HEK293 (cell line): ENCODE measurements around the gene TMEM176B.

ENCODE experiments used
- CTCF ChIA-PET: fragments of 350-600 bp; formaldehyde crosslinking; extraction: SDS; loops from one replicate; lab custom pipeline; 2021; ENCODE audit warnings: antibody characterized with exemption; lab: Yijun Ruan, JAX
- POLR2A ChIA-PET: fragments of 300-600 bp; formaldehyde crosslinking; extraction: SDS; loops from one replicate; lab custom pipeline; 2020; ENCODE audit warnings: antibody characterized with exemption, inconsistent platforms; lab: Yijun Ruan, JAX
- H3K27ac ChIP-seq: fragments of 200-500 bp; sonication (Bioruptor generic); 2 replicates; pipeline ENCODE4 v1.5.1; 2014; ENCODE audit warnings: low read depth, low read length, control low read depth, inconsistent platforms; ENCODE audit errors: extremely low read depth
- H3K36me3 ChIP-seq, 2 experiments: fragments of 200-500 bp in 1 of 2; sonication (Bioruptor generic) in 1 of 2; 1 replicate in 1 of 2; 2 replicates in 1 of 2; pipeline ENCODE4 v1.5.1; 2014 to 2017; ENCODE audit warnings: inconsistent platforms in 2 of 2, low read length in 2 of 2; ENCODE audit not compliant: control insufficient read depth in 2 of 2, insufficient read depth in 1 of 2
- H3K4me1 ChIP-seq: fragments of 200-500 bp; sonication (Bioruptor generic); 2 replicates; pipeline ENCODE4 v1.5.1; 2014; ENCODE audit warnings: mild to moderate bottlenecking, low read length, inconsistent platforms; ENCODE audit not compliant: control insufficient read depth, insufficient read depth
- H3K4me3 ChIP-seq: 2 replicates; pipeline ENCODE4 v1.5.1; 2011; ENCODE audit warnings: low read depth, mild to moderate bottlenecking, control low read depth, low read length, moderate library complexity
- H3K9me3 ChIP-seq: fragments of 200-500 bp; sonication (Bioruptor generic); 2 replicates; pipeline ENCODE4 v1.5.1; 2014; ENCODE audit warnings: low read depth, low read length, inconsistent platforms; ENCODE audit not compliant: control insufficient read depth, insufficient read depth
- KLF17 ChIP-seq: fragments of 450-650 bp; formaldehyde crosslinking; IDR thresholded peaks from 2 replicates; pipeline ENCODE4 v1.5.1; 2016; ENCODE audit warnings: missing biosample characterization, missing genetic modification characterization
- KLF7 ChIP-seq: fragments of 450-650 bp; formaldehyde crosslinking; IDR thresholded peaks from 2 replicates; pipeline ENCODE4 v1.5.1; 2016; ENCODE audit warnings: missing biosample characterization, missing genetic modification characterization, borderline replicate concordance
- MYNN ChIP-seq: fragments of 450-650 bp; formaldehyde crosslinking; IDR thresholded peaks from 2 replicates; pipeline ENCODE4 v1.5.1; 2016; ENCODE audit warnings: missing biosample characterization, missing genetic modification characterization, borderline replicate concordance
- PATZ1 ChIP-seq: fragments of 450-650 bp; formaldehyde crosslinking; IDR thresholded peaks from 2 replicates; pipeline ENCODE4 v1.5.1; 2016; ENCODE audit warnings: missing biosample characterization, missing genetic modification characterization
- REST ChIP-seq: fragments of 450-650 bp; formaldehyde crosslinking; IDR thresholded peaks from 2 replicates; pipeline ENCODE4 v1.5.1; 2016; ENCODE audit warnings: missing biosample characterization, missing genetic modification characterization
- TSHZ1 ChIP-seq: fragments of 450-650 bp; formaldehyde crosslinking; IDR thresholded peaks from 2 replicates; pipeline ENCODE4 v1.5.1; 2016; ENCODE audit warnings: missing biosample characterization, missing genetic modification characterization, borderline replicate concordance
- WT1 ChIP-seq: fragments of 450-650 bp; formaldehyde crosslinking; IDR thresholded peaks from 2 replicates; pipeline ENCODE4 v1.5.1; 2016; ENCODE audit warnings: missing biosample characterization, missing genetic modification characterization
- YY2 ChIP-seq: fragments of 450-650 bp; formaldehyde crosslinking; IDR thresholded peaks from 2 replicates; pipeline ENCODE4 v1.5.1; 2016; ENCODE audit warnings: missing biosample characterization, missing genetic modification characterization
- ZBTB44 ChIP-seq: fragments of 450-650 bp; IDR thresholded peaks from 2 replicates; pipeline ENCODE4 v1.5.1; 2018; ENCODE audit warnings: missing biosample characterization, mild to moderate bottlenecking, missing genetic modification characterization
- ZBTB6 ChIP-seq: fragments of 450-650 bp; formaldehyde crosslinking; IDR thresholded peaks from 2 replicates; pipeline ENCODE4 v1.5.1; 2017; ENCODE audit warnings: missing biosample characterization, missing genetic modification characterization
- ZNF140 ChIP-seq: fragments of 450-650 bp; formaldehyde crosslinking; IDR thresholded peaks from 2 replicates; pipeline ENCODE4 v1.5.1; 2016; ENCODE audit warnings: missing biosample characterization, missing genetic modification characterization
- ZNF18 ChIP-seq: fragments of 450-650 bp; formaldehyde crosslinking; IDR thresholded peaks from 2 replicates; pipeline ENCODE4 v1.5.1; 2016; ENCODE audit warnings: missing biosample characterization, missing genetic modification characterization
- ZNF501 ChIP-seq: fragments of 450-650 bp; formaldehyde crosslinking; IDR thresholded peaks from 2 replicates; pipeline ENCODE4 v1.5.1; 2016; ENCODE audit warnings: missing biosample characterization, missing genetic modification characterization
- ZNF560 ChIP-seq: fragments of 450-650 bp; formaldehyde crosslinking; IDR thresholded peaks from 2 replicates; pipeline ENCODE4 v1.5.1; 2017; ENCODE audit warnings: missing biosample characterization, missing genetic modification characterization, borderline replicate concordance
- ZNF580 ChIP-seq: fragments of 450-650 bp; formaldehyde crosslinking; IDR thresholded peaks from 2 replicates; pipeline ENCODE4 v1.5.1; 2016; ENCODE audit warnings: missing biosample characterization, missing genetic modification characterization
- ZNF621 ChIP-seq: fragments of 450-650 bp; formaldehyde crosslinking; IDR thresholded peaks from 2 replicates; pipeline ENCODE4 v1.5.1; 2017; ENCODE audit warnings: missing biosample characterization, missing genetic modification characterization
- ZNF704 ChIP-seq: fragments of 450-650 bp; formaldehyde crosslinking; IDR thresholded peaks from 2 replicates; pipeline ENCODE4 v1.5.1; 2016; ENCODE audit warnings: missing biosample characterization, missing genetic modification characterization
- ZNF776 ChIP-seq: fragments of 450-650 bp; formaldehyde crosslinking; IDR thresholded peaks from 2 replicates; pipeline ENCODE4 v1.5.0; 2017; ENCODE audit warnings: missing biosample characterization, missing genetic modification characterization, borderline replicate concordance

TMEM176B gene

GRCh38 chr7:150835019-150835418, 34.9 kb upstream of the TMEM176B start:
- Histone ChIP-seq H3K27ac (no peak overlapping the region), H3K9me3 (no peaks in the 10 kb centered on the region), H3K36me3 (no peaks in the 10 kb centered on the region), H3K4me1 (no peaks in the 10 kb centered on the region), H3K4me3 (no peak overlapping the region)
- TF ChIP-seq REST (tag by site-specific recombination) (no peak), MYNN (tag by site-specific recombination) (no peak), ZNF140 (tag by site-specific recombination) (no peak), KLF7 (no peak), YY2 (tag by site-specific recombination) (no peak)
- ChIA-PET CTCF (interaction anchor here (0.6 to 0.7 kb wide), 2 partner anchors 118 to 151 kb away, joined by 3 to 4 read pairs; partner anchors contain the start of gene GIMAP1), POLR2A (no interaction called here)

- POLR2A ChIA-PET: no interaction called here
- Histone ChIP-seq H3K9me3 (no peaks in the 10 kb centered on the region), H3K36me3 (no peaks in the 10 kb centered on the region), H3K27ac (no peak overlapping the region), H3K4me3 (no peak overlapping the region), H3K4me1 (no peaks in the 10 kb centered on the region)
- CTCF ChIA-PET: interaction anchor here (0.6 to 1.9 kb wide), 2 partner anchors 53 to 235 kb away, joined by 5 to 7 read pairs; no protein-coding TSS in a partner anchor
- no peak for TF ChIP-seq WT1
- TF ChIP-seq ZBTB6 (tag by site-specific recombination): no peak
- TF ChIP-seq ZNF501 (tag by site-specific recombination): no peak
- no peak for TF ChIP-seq ZBTB44
- no peak for TF ChIP-seq ZNF776
- no peak for TF ChIP-seq PATZ1 (tag by site-specific recombination)
- TF ChIP-seq ZNF18: no peak
- TF ChIP-seq KLF17 (tag by site-specific recombination): no peak
- TF ChIP-seq ZNF704 (tag by site-specific recombination): no peak
- TF ChIP-seq ZNF580 (tag by site-specific recombination): no peak
- no peak for TF ChIP-seq TSHZ1
- no peak for TF ChIP-seq ZNF621
- TF ChIP-seq ZNF560: no peak
Observed at GRCh38 chr7:150831851-150832250, 31.7 kb upstream of the TMEM176B start.
